NB4 (cell line): Measurements from ENCODE around the gene EMX2.

Experiments
- DNase-seq: peaks from one replicate; pipeline ENCODE4 v3.0.0; 2010; ENCODE audit warnings: low read depth
- H3K4me3 ChIP-seq: one replicate; pipeline ENCODE4 v1.5.1; 2011; ENCODE audit warnings: mild to moderate bottlenecking, low read depth, low read length, moderate library complexity
- MYC ChIP-seq: IDR thresholded peaks from 2 replicates; pipeline ENCODE4 v1.6.1; 2011; ENCODE audit warnings: low read depth, low read length
- POLR2A ChIP-seq: IDR thresholded peaks from 2 replicates; pipeline ENCODE4 v1.6.1; 2011; ENCODE audit warnings: mild to moderate bottlenecking; ENCODE audit not compliant: insufficient read length; ENCODE audit errors: extremely low read depth
- TF ChIP-seq, protein P1 (sequence below): IDR thresholded peaks from one replicate; pipeline ENCODE4 v1.5.1; 2012; ENCODE audit warnings: low read depth, low read length
- TF ChIP-seq, protein P2 (sequence below): IDR thresholded peaks from 2 replicates; pipeline ENCODE4 v1.6.1; 2011; ENCODE audit warnings: low read depth, low read length

The EMX2 gene

GRCh38 chr10:117534321-117535297 lies 7.9 kb upstream of the EMX2 start:
- no peak for DNase-seq
- TF ChIP-seq, protein P1, sequence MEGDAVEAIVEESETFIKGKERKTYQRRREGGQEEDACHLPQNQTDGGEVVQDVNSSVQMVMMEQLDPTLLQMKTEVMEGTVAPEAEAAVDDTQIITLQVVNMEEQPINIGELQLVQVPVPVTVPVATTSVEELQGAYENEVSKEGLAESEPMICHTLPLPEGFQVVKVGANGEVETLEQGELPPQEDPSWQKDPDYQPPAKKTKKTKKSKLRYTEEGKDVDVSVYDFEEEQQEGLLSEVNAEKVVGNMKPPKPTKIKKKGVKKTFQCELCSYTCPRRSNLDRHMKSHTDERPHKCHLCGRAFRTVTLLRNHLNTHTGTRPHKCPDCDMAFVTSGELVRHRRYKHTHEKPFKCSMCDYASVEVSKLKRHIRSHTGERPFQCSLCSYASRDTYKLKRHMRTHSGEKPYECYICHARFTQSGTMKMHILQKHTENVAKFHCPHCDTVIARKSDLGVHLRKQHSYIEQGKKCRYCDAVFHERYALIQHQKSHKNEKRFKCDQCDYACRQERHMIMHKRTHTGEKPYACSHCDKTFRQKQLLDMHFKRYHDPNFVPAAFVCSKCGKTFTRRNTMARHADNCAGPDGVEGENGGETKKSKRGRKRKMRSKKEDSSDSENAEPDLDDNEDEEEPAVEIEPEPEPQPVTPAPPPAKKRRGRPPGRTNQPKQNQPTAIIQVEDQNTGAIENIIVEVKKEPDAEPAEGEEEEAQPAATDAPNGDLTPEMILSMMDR, result no peak
- TF ChIP-seq, protein P2, sequence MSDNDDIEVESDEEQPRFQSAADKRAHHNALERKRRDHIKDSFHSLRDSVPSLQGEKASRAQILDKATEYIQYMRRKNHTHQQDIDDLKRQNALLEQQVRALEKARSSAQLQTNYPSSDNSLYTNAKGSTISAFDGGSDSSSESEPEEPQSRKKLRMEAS, result no peak
- no peak for TF ChIP-seq POLR2A
- TF ChIP-seq MYC, result no peak
- no peak overlapping the region for H3K4me3 ChIP-seq

DNA sequence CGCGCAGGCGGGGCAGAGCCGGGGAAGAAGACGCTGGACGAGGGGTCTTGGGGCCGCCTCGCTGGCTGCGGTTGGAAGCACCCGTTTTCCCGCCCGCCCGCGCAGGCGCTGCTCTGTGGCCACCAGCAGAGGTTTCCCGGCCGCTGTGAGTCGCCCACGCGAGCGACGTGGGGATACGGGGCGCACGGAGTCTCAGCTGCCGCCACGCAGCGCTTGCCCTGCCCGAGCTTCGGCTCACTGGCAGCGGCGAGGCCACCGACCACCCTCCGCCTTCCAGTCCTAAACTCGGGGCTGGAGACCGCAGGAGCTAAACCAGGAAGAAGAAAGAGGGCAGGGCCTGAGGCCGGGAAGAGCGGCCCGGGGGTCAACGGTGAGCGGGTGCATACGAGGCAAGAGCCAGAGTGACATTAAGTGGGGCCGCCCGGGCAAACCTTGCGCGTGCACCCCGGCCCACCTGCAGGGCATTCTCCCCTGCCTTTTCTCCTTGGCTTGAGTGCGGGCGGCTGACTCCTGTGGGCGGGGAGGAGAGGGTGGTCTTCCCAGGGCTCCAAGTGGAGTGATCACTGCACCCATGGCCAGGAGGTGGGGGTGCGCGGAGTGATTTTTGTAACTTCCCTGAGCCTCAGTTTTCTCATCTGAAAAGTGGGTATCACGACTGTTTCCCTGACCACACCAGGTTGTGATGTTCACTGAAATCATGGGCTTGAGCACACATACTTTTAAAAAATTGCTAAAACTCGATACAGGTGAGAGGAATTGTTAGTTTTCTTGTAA lies 7.1 kb upstream of the EMX2 start:
- no peak for DNase-seq
- no peak overlapping the region for H3K4me3 ChIP-seq
- TF ChIP-seq, protein P1, result no peak
- TF ChIP-seq MYC (no peak), POLR2A (no peak)
- TF ChIP-seq, protein P2, result no peak

GRCh38 chr10:117536072-117536865 lies 6.3 kb upstream of the EMX2 start:
- TF ChIP-seq MYC, result no peak
- TF ChIP-seq POLR2A, result no peak
- TF ChIP-seq, protein P1, result no peak
- TF ChIP-seq, protein P2, result no peak
- DNase-seq, result no peak
- no peak overlapping the region for H3K4me3 ChIP-seq

GRCh38 chr10:117536866-117537435 lies 5.6 kb upstream of the EMX2 start:
- no peak for DNase-seq
- H3K4me3 ChIP-seq, result no peak overlapping the region
- TF ChIP-seq, protein P1, result peak; percentile 1
- TF ChIP-seq, protein P2, result no peak

DNA sequence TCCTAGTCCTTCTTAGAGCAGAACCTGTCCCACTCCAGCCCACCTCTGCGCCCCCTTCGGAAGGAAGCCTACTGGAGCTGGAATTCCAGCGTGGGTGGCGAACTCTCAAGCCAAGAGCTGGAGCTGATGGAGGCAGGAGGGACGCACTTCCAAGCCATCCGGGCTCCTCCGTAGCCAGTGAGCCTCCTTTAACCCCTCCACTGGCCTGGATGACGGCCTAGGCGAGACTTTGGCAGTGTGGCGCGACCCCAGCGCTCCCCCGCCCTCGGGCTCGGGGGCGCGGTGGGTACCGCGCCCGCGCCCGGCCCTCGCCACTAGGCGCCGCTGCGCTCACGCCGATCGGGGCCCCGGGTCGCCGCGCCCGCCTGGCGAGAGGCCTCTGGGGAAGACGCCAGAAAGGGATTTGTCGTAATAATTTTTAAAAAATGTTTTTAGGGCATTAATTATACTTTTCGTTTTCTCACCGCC lies 5.1 kb upstream of the EMX2 start:
- H3K4me3 ChIP-seq, result no peak overlapping the region
- peak; percentile 49 for DNase-seq
- TF ChIP-seq, protein P1, result peak; percentile 32
- no peak for TF ChIP-seq POLR2A
- no peak for TF ChIP-seq MYC
- TF ChIP-seq, protein P2, result no peak
